GM23338 (cell line): Measurements from ENCODE around the gene IL1RN. TPM values are rescaled to one million over a fixed set of nuclear protein-coding genes. Genes with fewer than 3 reads are reported as not detected.

Experiments used
- ATAC-seq: fragments of 200-7000 bp; cut with Tn5 transposase; 3 replicates; pipeline ENCODE4 v1.9.1; 2020
- DNase-seq: peaks from one replicate; pipeline ENCODE4 v3.0.0-alpha.2; 2015; ENCODE audit warnings: low spot score
- H2AFZ ChIP-seq: fragments of 200-600 bp; sonication (generic); 2 replicates; pipeline ENCODE4 v1.8.0; 2016; ENCODE audit warnings: antibody characterized with exemption, mild to moderate bottlenecking, moderate library complexity
- H3F3A ChIP-seq: fragments of 200-600 bp; sonication (generic); replicated peaks from 2 replicates; pipeline ENCODE4 v1.8.0; 2017; ENCODE audit warnings: antibody characterized with exemption, mixed run types, low read depth
- H3K27ac ChIP-seq: fragments of 200-600 bp; sonication (generic); 2 replicates; pipeline ENCODE4 v1.6.1; 2016; ENCODE audit warnings: low read depth
- H3K27me3 ChIP-seq: fragments of 200-600 bp; sonication (generic); 2 replicates; pipeline ENCODE4 v1.8.0; 2016; ENCODE audit warnings: mild to moderate bottlenecking, mixed run types, moderate library complexity; ENCODE audit not compliant: insufficient read depth
- H3K36me3 ChIP-seq: fragments of 200-600 bp; sonication (generic); 2 replicates; pipeline ENCODE4 v1.8.0; 2016; ENCODE audit warnings: mild to moderate bottlenecking; ENCODE audit not compliant: insufficient read depth
- H3K4me1 ChIP-seq: fragments of 200-600 bp; sonication (generic); 2 replicates; pipeline ENCODE4 v1.8.0; 2016; ENCODE audit warnings: mild to moderate bottlenecking, moderate library complexity; ENCODE audit not compliant: insufficient read depth
- H3K4me2 ChIP-seq: fragments of 200-600 bp; sonication (generic); 2 replicates; pipeline ENCODE4 v1.7.1; 2017; ENCODE audit warnings: mixed run types
- H3K4me3 ChIP-seq: fragments of 200-600 bp; sonication (generic); 2 replicates; pipeline ENCODE4 v1.6.1; 2016; ENCODE audit warnings: mixed run types
- H3K79me2 ChIP-seq: fragments of 200-600 bp; sonication (generic); replicated peaks from 2 replicates; pipeline ENCODE4 v1.8.0; 2017; ENCODE audit warnings: mild to moderate bottlenecking; ENCODE audit not compliant: insufficient read depth
- H3K9me2 ChIP-seq: fragments of 200-600 bp; sonication (generic); 2 replicates; pipeline ENCODE4 v1.8.0; 2017; ENCODE audit not compliant: insufficient read depth
- H4K20me1 ChIP-seq: fragments of 200-600 bp; sonication (generic); replicated peaks from 2 replicates; pipeline ENCODE4 v1.8.0; 2017; ENCODE audit warnings: mild to moderate bottlenecking; ENCODE audit not compliant: insufficient read depth
- H3K27ac Mint-ChIP-seq: 2 replicates; pipeline ENCODE4 v1.8.0; 2020; ENCODE audit warnings: inconsistent platforms, mild to moderate bottlenecking, moderate library complexity, mixed read lengths
- H3K27me3 Mint-ChIP-seq: 3 replicates; pipeline ENCODE4 v1.8.0; 2022; ENCODE audit warnings: low read depth, mild to moderate bottlenecking, moderate library complexity, mixed read lengths, inconsistent platforms; ENCODE audit not compliant: insufficient read depth, poor library complexity
- H3K36me3 Mint-ChIP-seq: 3 replicates; pipeline ENCODE4 v1.8.0; 2021; ENCODE audit warnings: low read depth, mild to moderate bottlenecking, inconsistent platforms, moderate library complexity, mixed read lengths
- H3K4me1 Mint-ChIP-seq: 3 replicates; pipeline ENCODE4 v1.8.0; 2020; ENCODE audit warnings: mild to moderate bottlenecking, inconsistent platforms, mixed read lengths
- H3K4me3 Mint-ChIP-seq: 3 replicates; pipeline ENCODE4 v1.8.0; 2021; ENCODE audit warnings: moderate library complexity, mild to moderate bottlenecking, inconsistent platforms, mixed read lengths
- H3K9me3 Mint-ChIP-seq: 3 replicates; pipeline ENCODE4 v1.8.0; 2020; ENCODE audit warnings: moderate library complexity, mild to moderate bottlenecking, inconsistent platforms, mixed read lengths
- CREB1 ChIP-seq: fragments of 250-450 bp; sonication (Bioruptor Pico); IDR thresholded peaks from 2 replicates; pipeline ENCODE4 v1.5.0; 2020; ENCODE audit warnings: low read depth, mild to moderate bottlenecking, moderate library complexity
- CTCF ChIP-seq, 2 experiments: fragments of 200-600 bp in 1 of 2; sonication (generic) in 1 of 2; conservative IDR thresholded peaks; 2 replicates each; pipeline versions ENCODE4 v1.5.1 to v1.6.1; 2016 to 2017; ENCODE audit warnings: antibody characterized with exemption in 2 of 2, low read depth in 2 of 2, mild to moderate bottlenecking in 2 of 2, moderate library complexity in 1 of 2
- ETS1 ChIP-seq: IDR thresholded peaks from 2 replicates; pipeline ENCODE4 v1.6.1; 2016; ENCODE audit warnings: antibody characterized with exemption
- EZH2 ChIP-seq: fragments of 200-600 bp; sonication (generic); IDR thresholded peaks from one replicate; pipeline ENCODE4 v1.8.0; 2017; ENCODE audit warnings: antibody characterized with exemption, mild to moderate bottlenecking, low read depth; ENCODE audit not compliant: unreplicated experiment
- EZH2phosphoT487 ChIP-seq: fragments of 200-600 bp; sonication (generic); IDR thresholded peaks from one replicate; pipeline ENCODE4 v1.8.1; 2018; ENCODE audit warnings: antibody characterized with exemption; ENCODE audit not compliant: unreplicated experiment
- NANOG ChIP-seq: IDR thresholded peaks from 2 replicates; pipeline ENCODE4 v1.6.1; 2016; ENCODE audit warnings: antibody characterized with exemption, borderline replicate concordance
- POLR2AphosphoS5 ChIP-seq: IDR thresholded peaks from 2 replicates; pipeline ENCODE4 v1.6.1; 2016; ENCODE audit warnings: antibody characterized with exemption, low read depth
- REST ChIP-seq: IDR thresholded peaks from one replicate; pipeline ENCODE4 v1.6.1; 2018; ENCODE audit warnings: antibody characterized with exemption; ENCODE audit not compliant: unreplicated experiment
- STAT1 ChIP-seq: IDR thresholded peaks from one replicate; pipeline ENCODE4 v1.6.1; 2016; ENCODE audit warnings: antibody characterized with exemption; ENCODE audit not compliant: unreplicated experiment
- ZNF331 ChIP-seq: fragments of 250-450 bp; sonication (Bioruptor Pico); IDR thresholded peaks from 2 replicates; pipeline ENCODE4 v1.5.0; 2020; ENCODE audit warnings: low read depth, mild to moderate bottlenecking, moderate library complexity
- polyA plus RNA-seq: library from polyadenylated mRNA; unstranded; fragments of >200 nt; fragmentation: Nextera tagmentation; extraction: Ambion mirVana; gene quantifications from 2 replicates; pipeline ENCODE4 v1.2.1, GENCODE V29; 2016
- total RNA-seq: library from RNA; depleted of rRNA; stranded (reverse); fragments of >200 nt; shearing (Covaris generic); gene quantifications from 2 replicates; pipeline ENCODE4 v1.2.3, GENCODE V29; 2014

The IL1RN gene
- total and polyA plus RNA-seq, 2 experiments from 2014 or later, result not detected

GRCh38 chr2:113149553-113150257 lies 22.3 kb downstream of the IL1RN start:
- ATAC-seq, result no peak; the same call in 1 of the 3 replicates
- TF ChIP-seq EZH2 (no peak), ZNF331 (CRISPR knock-in tag) (no peak), POLR2AphosphoS5 (no peak), CREB1 (CRISPR knock-in tag) (no peak), STAT1 (no peak), NANOG (no peak), REST (no peak), ETS1 (no peak), EZH2phosphoT487 (no peak)
- H3K27ac Mint-ChIP-seq, result no peak overlapping the region
- Histone ChIP-seq H3K36me3 (no peaks in the 10 kb centered on the region), H3K27ac (no peak overlapping the region), H3K4me1 (no peaks in the 10 kb centered on the region), H3K4me3 (no peak overlapping the region), H3K79me2 (no peaks in the 10 kb centered on the region), H4K20me1 (no peaks in the 10 kb centered on the region), H3K27me3 (no peaks in the 10 kb centered on the region), H2AFZ (peak overlapping the region; percentile 88), H3K9me2 (no peaks in the 10 kb centered on the region), H3F3A (no peaks in the 10 kb centered on the region), H3K4me2 (no peak overlapping the region)
- H3K4me1 Mint-ChIP-seq, result peaks cover 4% of the 10 kb centered on the region; the same call in 1 of the 3 replicates
- DNase-seq, result no peak
- H3K36me3 Mint-ChIP-seq, result no peaks in the 10 kb centered on the region
- peaks cover 4% of the 10 kb centered on the region for H3K27me3 Mint-ChIP-seq
- H3K9me3 Mint-ChIP-seq, result no peaks in the 10 kb centered on the region
- H3K4me3 Mint-ChIP-seq, result no peak overlapping the region

- Histone ChIP-seq H3K4me3 (no peak overlapping the region), H3K9me2 (no peaks in the 10 kb centered on the region), H3F3A (no peaks in the 10 kb centered on the region), H2AFZ (peak overlapping the region; percentile 88), H3K4me2 (no peak overlapping the region), H4K20me1 (no peaks in the 10 kb centered on the region), H3K36me3 (no peaks in the 10 kb centered on the region), H3K79me2 (no peaks in the 10 kb centered on the region), H3K4me1 (no peaks in the 10 kb centered on the region), H3K27ac (no peak overlapping the region), H3K27me3 (no peaks in the 10 kb centered on the region)
- H3K9me3 Mint-ChIP-seq, result no peaks in the 10 kb centered on the region
- DNase-seq (no peak), ATAC-seq (no peak)
- H3K4me3 Mint-ChIP-seq, result no peak overlapping the region
- no peaks in the 10 kb centered on the region for H3K36me3 Mint-ChIP-seq
- no peak overlapping the region for H3K27ac Mint-ChIP-seq
- peaks cover 4% of the 10 kb centered on the region for H3K27me3 Mint-ChIP-seq
- H3K4me1 Mint-ChIP-seq, result peaks cover 4% of the 10 kb centered on the region; the same call in 1 of the 3 replicates
- TF ChIP-seq EZH2phosphoT487 (no peak), ZNF331 (CRISPR knock-in tag) (no peak), CTCF (conservative IDR thresholded peaks at IDR 0.05; ENCODE audit: low read depth in 2 of 2) (no peak)
Observed at GRCh38 chr2:113150258-113150601, 22.8 kb downstream of the IL1RN start.
